ENCODE results near the gene SNTB2. TPM values are rescaled to one million over a fixed set of nuclear protein-coding genes. Genes with fewer than 3 reads are reported as not detected.

SNTB2 gene
- total RNA-seq, 1 experiment from 2014 or later, result 20.2 TPM

GRCh38 chr16:69323415-69323814 is 136.5 kb downstream of the SNTB2 start:
- H3K27ac ChIP-seq (ENCODE audit: insufficient read length, low read depth, low read length), result no peak overlapping the region
- no peak overlapping the region for H3K14ac ChIP-seq (ENCODE audit: insufficient read depth, low read length)
- H3K79me1 ChIP-seq (ENCODE audit: insufficient read depth, low read depth, low read length, poor library complexity, severe bottlenecking), result peaks cover under 1% of the 10 kb centered on the region
- H3K23ac ChIP-seq (ENCODE audit: insufficient read length, low read depth, low read length), result no peak overlapping the region
- Mint-ChIP-seq H3K27me3 (ENCODE audit: low read depth) (no peaks in the 10 kb centered on the region), H3K9me3 (no peaks in the 10 kb centered on the region), H3K27ac (no peak overlapping the region), H3K36me3 (ENCODE audit: insufficient read depth in 1 of 3, low read depth in 3 of 3) (peaks cover 48 to 97% (median 86%) of the 10 kb centered on the region in 3 experiments), H3K4me1 (peaks cover 6 to 12% of the 10 kb centered on the region in 2 experiments; a peak in 3 of 4 replicates), H3K4me3 (no peak overlapping the region)
- no peak overlapping the region for H2BK12ac ChIP-seq (ENCODE audit: insufficient read length, low read depth, low read length)
- H3T11ph ChIP-seq (ENCODE audit: low read length), result no peak overlapping the region
- H4K5ac ChIP-seq (ENCODE audit: insufficient read length, low read depth, low read length), result no peak overlapping the region
- H3K27me3 ChIP-seq (ENCODE audit: insufficient read depth, low read length), result no peaks in the 10 kb centered on the region
- H3K56ac ChIP-seq (ENCODE audit: insufficient read length, low read depth, low read length), result no peak overlapping the region
- no peak overlapping the region for H2AK5ac ChIP-seq (ENCODE audit: insufficient read length, low read length)
- peaks cover 4% of the 10 kb centered on the region; the same call in 1 of the 2 replicates for H3K79me2 ChIP-seq (ENCODE audit: insufficient read depth, low read length)
- H2BK20ac ChIP-seq (ENCODE audit: low read depth, low read length, poor library complexity, severe bottlenecking), result no peak overlapping the region
- no peaks in the 10 kb centered on the region for H4K20me1 ChIP-seq (ENCODE audit: control insufficient read depth, insufficient read depth, insufficient read length)
- no peak overlapping the region for H4K91ac ChIP-seq (ENCODE audit: insufficient read length, low read depth, low read length)
- no peaks in the 10 kb centered on the region for H3K4me1 ChIP-seq (ENCODE audit: insufficient read depth, low read length)
- H3K9ac ChIP-seq (ENCODE audit: extremely low read depth, insufficient read length, low read length), result no peak overlapping the region
- WGBS (ENCODE audit: extremely low coverage, insufficient read length, low lambda C conversion rate), result no CpG with 5 or more reads among the region's 14 CpGs
- H2BK120ac ChIP-seq (ENCODE audit: low read depth, low read length, poor library complexity, severe bottlenecking), result no peak overlapping the region
- no peak overlapping the region for H3K4me2 ChIP-seq (ENCODE audit: insufficient read depth, insufficient read length, low read length)
- no peak for DNase-seq
- no peaks in the 10 kb centered on the region for H3K9me3 ChIP-seq (ENCODE audit: control insufficient read depth, low read depth, low read length)
- H3K23me2 ChIP-seq (ENCODE audit: insufficient read length, low read depth, low read length, poor library complexity, severe bottlenecking), result no peaks in the 10 kb centered on the region
- no peak overlapping the region for H3K4ac ChIP-seq (ENCODE audit: low read depth, low read length)
- no peak overlapping the region for H2AFZ ChIP-seq (ENCODE audit: low read length)
- H4K8ac ChIP-seq (replicated peaks; ENCODE audit: insufficient read length, low read depth, low read length), result no peak overlapping the region
- H2BK5ac ChIP-seq (ENCODE audit: insufficient read length, low read length), result no peak overlapping the region
- no peak for TF ChIP-seq CTCF (conservative IDR thresholded peaks at IDR 0.05)
- H3K18ac ChIP-seq (ENCODE audit: insufficient read length, low read depth, low read length), result no peak overlapping the region
- no peak overlapping the region for H2BK15ac ChIP-seq (ENCODE audit: low read depth, low read length)
